Measurements from ENCODE around the gene CEBPB. TPM values are rescaled to one million over a fixed set of nuclear protein-coding genes. Genes with fewer than 3 reads are reported as not detected.

The CEBPB gene
- total RNA-seq, 1 experiment from 2014 or later: 22.6 TPM

DNA sequence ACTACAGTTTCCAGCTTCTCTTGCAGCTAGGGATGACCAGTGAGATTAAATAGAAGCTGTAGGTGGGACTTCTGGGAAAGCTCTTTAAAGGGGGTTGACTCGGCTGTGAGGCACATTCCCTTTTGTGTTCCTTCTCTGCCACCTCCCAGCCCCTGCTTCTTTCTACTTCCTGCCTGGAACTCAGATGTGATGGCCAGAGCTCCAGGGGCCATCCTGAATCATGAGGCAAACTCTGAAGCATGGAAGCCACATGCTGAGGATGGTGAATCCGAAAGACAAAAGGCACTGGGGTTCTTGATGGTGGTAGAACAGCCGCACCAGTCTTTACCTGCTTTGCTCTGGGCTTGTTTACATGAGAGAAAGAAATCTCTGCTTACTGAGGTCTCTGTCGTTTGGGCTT is 9.1 kb downstream of the CEBPB start:
- no peak overlapping the region for H3K14ac ChIP-seq (ENCODE audit: insufficient read depth, low read length)
- H3T11ph ChIP-seq (ENCODE audit: low read length): no peak overlapping the region
- H3K23me2 ChIP-seq (ENCODE audit: insufficient read length, low read depth, low read length, poor library complexity, severe bottlenecking): no peaks in the 10 kb centered on the region
- H2AFZ ChIP-seq (ENCODE audit: low read length): no peak overlapping the region
- Mint-ChIP-seq H3K4me1 (peaks cover 19 to 29% of the 10 kb centered on the region in 2 experiments), H3K4me3 (no peak overlapping the region), H3K27me3 (ENCODE audit: low read depth) (peaks cover 2% of the 10 kb centered on the region; the same call in 1 of the 2 replicates), H3K27ac (peak overlapping the region in 2 of 3 experiments; percentile 39 to 40; a peak in 1 of 7 replicates), H3K36me3 (ENCODE audit: insufficient read depth in 1 of 3, low read depth in 3 of 3) (peaks cover 5 to 22% (median 7%) of the 10 kb centered on the region in 3 experiments), H3K9me3 (peaks cover 21 to 31% of the 10 kb centered on the region in 2 experiments)
- H3K79me2 ChIP-seq (ENCODE audit: insufficient read depth, low read length): no peaks in the 10 kb centered on the region
- no peak overlapping the region for H2BK12ac ChIP-seq (ENCODE audit: insufficient read length, low read depth, low read length)
- H4K91ac ChIP-seq (ENCODE audit: insufficient read length, low read depth, low read length): no peak overlapping the region
- no peaks in the 10 kb centered on the region for H3K79me1 ChIP-seq (ENCODE audit: insufficient read depth, low read depth, low read length, poor library complexity, severe bottlenecking)
- H3K27me3 ChIP-seq (ENCODE audit: insufficient read depth, low read length): no peaks in the 10 kb centered on the region
- no peak overlapping the region for H2BK5ac ChIP-seq (ENCODE audit: insufficient read length, low read length)
- no peak overlapping the region for H3K9ac ChIP-seq (ENCODE audit: extremely low read depth, insufficient read length, low read length)
- H3K4me1 ChIP-seq (ENCODE audit: insufficient read depth, low read length): no peaks in the 10 kb centered on the region
- H4K8ac ChIP-seq (replicated peaks; ENCODE audit: insufficient read length, low read depth, low read length): no peak overlapping the region
- DNase-seq: no peak
- H2BK15ac ChIP-seq (ENCODE audit: low read depth, low read length): no peak overlapping the region
- no peak overlapping the region for H2BK120ac ChIP-seq (ENCODE audit: low read depth, low read length, poor library complexity, severe bottlenecking)
- H3K4me2 ChIP-seq (ENCODE audit: insufficient read depth, insufficient read length, low read length): no peak overlapping the region
- H3K27ac ChIP-seq (ENCODE audit: insufficient read length, low read depth, low read length): no peak overlapping the region
- no peak overlapping the region for H2BK20ac ChIP-seq (ENCODE audit: low read depth, low read length, poor library complexity, severe bottlenecking)
- H2AK5ac ChIP-seq (ENCODE audit: insufficient read length, low read length): no peak overlapping the region
- TF ChIP-seq, protein P1, sequence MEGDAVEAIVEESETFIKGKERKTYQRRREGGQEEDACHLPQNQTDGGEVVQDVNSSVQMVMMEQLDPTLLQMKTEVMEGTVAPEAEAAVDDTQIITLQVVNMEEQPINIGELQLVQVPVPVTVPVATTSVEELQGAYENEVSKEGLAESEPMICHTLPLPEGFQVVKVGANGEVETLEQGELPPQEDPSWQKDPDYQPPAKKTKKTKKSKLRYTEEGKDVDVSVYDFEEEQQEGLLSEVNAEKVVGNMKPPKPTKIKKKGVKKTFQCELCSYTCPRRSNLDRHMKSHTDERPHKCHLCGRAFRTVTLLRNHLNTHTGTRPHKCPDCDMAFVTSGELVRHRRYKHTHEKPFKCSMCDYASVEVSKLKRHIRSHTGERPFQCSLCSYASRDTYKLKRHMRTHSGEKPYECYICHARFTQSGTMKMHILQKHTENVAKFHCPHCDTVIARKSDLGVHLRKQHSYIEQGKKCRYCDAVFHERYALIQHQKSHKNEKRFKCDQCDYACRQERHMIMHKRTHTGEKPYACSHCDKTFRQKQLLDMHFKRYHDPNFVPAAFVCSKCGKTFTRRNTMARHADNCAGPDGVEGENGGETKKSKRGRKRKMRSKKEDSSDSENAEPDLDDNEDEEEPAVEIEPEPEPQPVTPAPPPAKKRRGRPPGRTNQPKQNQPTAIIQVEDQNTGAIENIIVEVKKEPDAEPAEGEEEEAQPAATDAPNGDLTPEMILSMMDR (conservative IDR thresholded peaks at IDR 0.05): no peak
- H4K5ac ChIP-seq (ENCODE audit: insufficient read length, low read depth, low read length): no peak overlapping the region
- no peak overlapping the region for H3K18ac ChIP-seq (ENCODE audit: insufficient read length, low read depth, low read length)
- H3K23ac ChIP-seq (ENCODE audit: insufficient read length, low read depth, low read length): no peak overlapping the region
- H3K9me3 ChIP-seq (ENCODE audit: control insufficient read depth, low read depth, low read length): no peaks in the 10 kb centered on the region
- H4K20me1 ChIP-seq (ENCODE audit: control insufficient read depth, insufficient read depth, insufficient read length): no peaks in the 10 kb centered on the region
- WGBS (ENCODE audit: extremely low coverage, insufficient read length, low lambda C conversion rate): no CpG with 5 or more reads among the region's 4 CpGs
- no peak overlapping the region for H3K56ac ChIP-seq (ENCODE audit: insufficient read length, low read depth, low read length)
- no peak overlapping the region for H3K4ac ChIP-seq (ENCODE audit: low read depth, low read length)
